Measurements from ENCODE around the gene PREP. TPM values are rescaled to one million over a fixed set of nuclear protein-coding genes. Genes with fewer than 3 reads are reported as not detected.
"Not testable (repeated sequence)": the region's sequence is repeated elsewhere in the genome, so short reads cannot be mapped to it uniquely, and the experiment has no call there.

The PREP gene
- 16.8 and 28.1 TPM in 2 replicates for total RNA-seq (2014; rRNA removed; shearing (Covaris generic))

DNA sequence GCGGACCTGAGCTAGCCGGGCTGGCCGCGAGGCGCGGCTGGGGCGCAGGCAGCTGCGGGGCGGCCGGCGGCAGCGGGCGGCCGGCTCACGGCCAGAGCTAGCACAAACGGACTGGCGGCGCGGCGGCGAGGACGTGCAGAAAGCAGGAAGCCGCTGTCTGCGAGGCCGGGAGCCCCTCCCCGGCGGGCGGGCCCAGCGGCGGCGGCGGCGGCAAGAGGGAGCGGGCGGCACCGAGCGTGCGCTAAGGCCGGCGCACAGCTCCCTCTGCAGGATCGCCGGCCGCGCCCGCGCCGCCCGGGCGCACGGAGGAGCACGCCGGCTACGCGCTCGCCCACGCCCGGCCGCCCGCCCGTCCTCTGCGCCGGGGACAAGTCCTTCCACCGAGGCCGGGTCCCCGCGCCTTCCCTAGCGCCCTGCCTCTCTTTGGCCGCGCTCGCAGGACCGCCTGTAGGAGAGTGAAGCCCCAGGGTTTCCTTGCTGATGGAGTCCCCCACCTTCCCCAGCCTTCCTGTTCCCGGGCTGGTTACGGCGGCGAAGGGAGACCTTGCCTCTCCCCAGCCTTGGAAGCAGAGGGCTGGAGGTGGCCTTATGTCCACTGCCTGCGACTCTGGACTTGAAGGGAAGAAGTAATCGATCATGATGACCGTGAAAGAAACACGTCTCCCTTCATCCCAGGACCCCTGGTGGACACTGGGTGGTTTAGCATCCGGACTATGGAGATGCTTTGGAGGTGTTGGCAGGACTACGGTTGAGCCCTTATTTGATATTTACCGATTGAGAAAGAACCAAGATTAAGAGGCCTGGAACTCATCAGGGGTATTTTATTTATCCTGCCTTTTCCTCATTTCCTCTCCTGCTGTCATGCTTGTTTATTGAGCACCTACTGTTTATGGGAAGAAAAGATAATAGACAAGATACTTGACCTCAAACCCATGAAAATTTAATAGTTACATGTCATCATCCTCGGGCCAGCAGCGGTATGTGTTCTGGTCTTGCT is at the start of gene PREP:
Gene PREP (minus strand): TSS at position 144 of the 997 bp plus-strand sequence. CDS start 191 bp downstream, outside the sequence.
- DNase-seq (ENCODE audit: low read depth) = peak; percentile 86

DNA sequence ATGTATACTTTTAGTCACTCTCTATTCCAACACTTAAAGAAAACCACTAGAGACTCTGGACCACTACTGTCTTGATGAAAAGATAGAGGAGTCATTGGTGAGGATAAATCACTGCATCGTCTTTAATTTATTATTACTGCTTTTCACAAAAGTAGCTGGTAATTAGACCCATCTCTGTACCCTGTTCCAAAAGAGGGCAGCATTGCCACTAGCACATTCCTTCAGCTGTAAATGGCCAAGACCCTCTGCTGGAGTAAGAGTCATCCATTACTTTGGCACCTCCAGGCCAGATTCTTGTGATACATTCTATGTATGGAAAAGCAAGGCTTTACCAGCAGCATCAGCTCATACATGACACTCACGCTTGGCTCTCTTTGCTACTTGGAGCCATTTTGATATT is 49.5 kb upstream of the PREP start:
- DNase-seq (ENCODE audit: low read depth) = peak; percentile 17

DNA sequence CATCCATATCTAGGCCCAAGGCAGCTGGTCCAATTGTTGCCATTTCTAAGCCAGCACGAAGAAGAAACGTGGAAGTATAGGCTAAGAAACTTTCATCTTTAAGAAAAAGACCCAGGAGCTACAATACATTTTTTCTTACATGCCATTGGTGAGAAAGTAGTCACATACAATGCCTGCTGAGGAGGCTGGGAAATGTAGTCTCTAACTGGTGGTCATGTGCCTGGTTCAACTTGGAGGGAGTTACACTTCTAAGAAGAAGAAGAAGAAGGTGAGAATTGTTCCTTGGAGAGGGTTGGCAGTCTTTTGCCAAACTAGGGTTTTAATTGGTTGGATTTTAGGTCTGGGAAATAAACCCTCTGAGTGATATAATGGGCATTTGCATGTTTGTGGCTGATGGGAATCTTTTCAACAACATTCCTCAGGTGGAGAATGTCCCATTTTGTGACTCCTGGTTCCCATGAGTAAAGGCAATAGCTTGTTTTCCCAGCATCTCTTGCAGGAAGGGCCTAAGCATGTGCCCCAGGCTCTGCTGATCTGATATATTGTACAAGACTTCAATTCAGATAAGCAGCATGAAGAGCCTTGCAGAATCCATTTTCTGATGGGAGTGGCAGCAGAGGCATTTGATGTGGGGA is 47.0 kb upstream of the PREP start:
- peak; percentile 83 for DNase-seq (ENCODE audit: low read depth)

DNA sequence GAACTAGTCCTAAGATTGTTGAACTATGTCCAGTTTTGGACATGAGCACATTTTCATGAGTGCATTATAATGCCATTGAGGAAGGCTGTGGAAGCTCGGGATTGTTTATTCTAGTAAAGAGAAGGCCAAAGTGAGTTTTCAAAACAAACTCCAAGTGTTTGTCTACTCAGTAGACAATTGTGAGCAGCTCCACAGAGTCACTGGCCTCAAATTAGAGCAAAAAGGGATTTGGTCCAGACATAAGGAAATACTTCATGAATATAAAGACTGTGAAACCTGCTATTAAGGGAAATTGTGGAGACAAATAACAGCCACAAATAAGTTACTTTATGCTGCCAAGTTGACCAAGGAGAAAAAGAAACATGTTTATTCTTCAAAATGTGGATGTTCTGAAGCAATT is 42.6 kb upstream of the PREP start:
- no peak for DNase-seq (ENCODE audit: low read depth)

DNA sequence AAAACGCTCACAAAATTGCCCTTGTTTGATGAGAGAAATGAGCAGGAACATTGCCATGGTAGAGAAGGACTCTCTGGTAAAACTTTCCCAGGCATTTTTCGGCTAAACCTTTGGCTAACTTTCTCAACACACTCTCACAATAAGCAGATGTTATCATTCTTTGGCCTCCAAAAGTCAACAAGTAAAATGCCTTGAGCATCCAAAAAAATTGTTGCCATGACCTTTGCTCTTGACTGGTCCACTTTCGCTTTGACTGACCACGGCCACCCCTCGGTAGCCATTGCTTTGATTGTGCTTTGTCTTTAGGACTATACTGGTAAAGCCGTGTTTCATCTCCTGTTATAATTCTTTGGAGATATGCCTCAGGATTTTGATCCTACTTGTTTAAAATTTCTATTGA is 41.1 kb upstream of the PREP start:
- DNase-seq (ENCODE audit: low read depth) = peak; percentile 38

DNA sequence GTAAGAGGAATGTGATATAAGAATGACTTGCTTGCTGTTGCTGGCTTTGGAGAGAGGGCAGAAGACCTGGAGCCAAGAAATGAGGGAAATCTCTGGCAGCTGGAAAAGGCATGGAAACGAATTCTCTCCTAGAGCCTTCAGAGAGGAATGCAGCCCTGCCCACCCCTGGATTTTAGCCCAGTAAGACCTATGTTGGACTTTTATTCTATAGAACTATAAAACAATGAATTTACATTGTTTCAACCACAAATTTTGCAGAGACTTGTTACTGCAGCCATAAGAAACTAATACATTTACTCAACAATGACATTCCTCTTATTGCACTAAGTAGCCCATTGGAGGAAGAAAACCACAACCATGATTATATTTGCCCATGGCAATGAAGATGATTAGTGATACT is 39.5 kb upstream of the PREP start:
- DNase-seq (ENCODE audit: low read depth) = no peak

DNA sequence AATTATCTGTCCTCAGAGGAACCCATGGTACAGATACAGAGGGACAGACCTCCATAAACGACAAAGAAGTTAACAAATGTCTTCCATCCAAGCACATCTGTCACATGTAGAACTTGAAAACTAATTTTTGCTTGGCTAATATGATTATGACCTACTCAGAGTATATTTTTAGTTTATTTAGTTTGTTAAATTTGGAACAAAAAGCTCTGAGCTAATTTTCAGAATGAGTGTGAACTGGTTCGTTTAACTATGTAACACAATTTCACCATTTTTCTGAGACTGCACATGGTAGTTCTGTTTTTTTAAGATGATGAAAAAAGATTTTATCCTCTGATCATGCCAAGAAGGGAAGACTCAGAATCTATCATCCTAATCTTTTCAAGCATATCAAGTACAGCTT is 34.4 kb upstream of the PREP start:
- DNase-seq (ENCODE audit: low read depth) = no peak

DNA sequence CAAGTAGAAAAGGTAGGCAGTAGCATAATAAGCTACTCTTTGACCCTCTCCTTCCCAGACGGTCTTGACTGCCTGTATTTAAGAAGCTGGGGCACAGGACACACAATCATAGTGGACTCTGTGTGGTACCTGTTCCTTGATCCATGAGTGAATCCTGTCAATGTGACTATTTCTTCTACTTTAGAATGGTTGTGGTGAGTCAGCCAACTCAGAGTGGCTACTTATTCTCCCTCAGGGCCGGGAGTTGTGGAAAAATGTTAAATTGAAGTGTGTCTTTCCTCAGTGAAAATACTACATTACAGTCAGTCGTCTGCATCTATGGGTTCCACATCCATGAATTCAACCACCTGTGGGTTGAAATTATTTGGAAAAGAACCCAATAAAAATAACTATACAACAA is 30.8 kb upstream of the PREP start:
- DNase-seq (ENCODE audit: low read depth) = peak; percentile 74

DNA sequence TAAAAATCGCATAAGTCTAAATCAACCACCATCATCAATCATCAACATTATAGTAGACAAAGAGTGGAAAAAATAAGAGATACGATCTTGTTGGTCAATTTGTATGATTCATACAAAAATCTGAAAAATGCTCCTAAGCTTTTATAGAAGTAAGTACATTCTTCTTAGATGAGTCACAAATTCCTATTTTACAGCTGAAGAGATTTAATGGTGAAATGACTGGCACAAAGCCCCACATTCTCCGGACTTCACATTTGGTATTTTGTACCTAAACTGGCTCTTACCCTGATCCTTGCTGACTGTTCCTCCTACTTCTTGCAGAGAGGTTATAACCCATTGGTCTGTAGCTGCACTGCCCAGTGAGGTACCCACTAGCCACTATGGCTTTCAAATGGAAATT is 29.9 kb upstream of the PREP start:
- DNase-seq (ENCODE audit: low read depth) = peak; percentile 96

DNA sequence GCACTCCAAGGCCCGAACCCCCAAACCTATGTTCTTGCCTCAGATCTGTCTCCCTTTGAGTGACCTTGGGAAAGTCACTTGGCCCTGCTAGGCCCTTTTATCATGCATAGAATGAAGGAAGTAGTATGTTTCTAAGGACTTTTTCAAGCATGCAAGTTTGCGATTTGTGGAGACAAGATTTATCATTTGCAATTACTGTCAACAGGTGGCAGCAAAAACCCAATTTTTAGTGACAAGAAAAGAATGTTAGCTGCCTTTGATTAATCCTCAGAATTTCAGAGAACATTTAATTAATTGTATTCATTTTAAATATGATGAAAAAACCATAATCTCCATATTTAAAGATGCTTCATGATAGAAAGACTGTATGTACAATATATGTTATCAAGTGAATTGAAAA is 28.3 kb upstream of the PREP start:
- peak; percentile 75 for DNase-seq (ENCODE audit: low read depth)

DNA sequence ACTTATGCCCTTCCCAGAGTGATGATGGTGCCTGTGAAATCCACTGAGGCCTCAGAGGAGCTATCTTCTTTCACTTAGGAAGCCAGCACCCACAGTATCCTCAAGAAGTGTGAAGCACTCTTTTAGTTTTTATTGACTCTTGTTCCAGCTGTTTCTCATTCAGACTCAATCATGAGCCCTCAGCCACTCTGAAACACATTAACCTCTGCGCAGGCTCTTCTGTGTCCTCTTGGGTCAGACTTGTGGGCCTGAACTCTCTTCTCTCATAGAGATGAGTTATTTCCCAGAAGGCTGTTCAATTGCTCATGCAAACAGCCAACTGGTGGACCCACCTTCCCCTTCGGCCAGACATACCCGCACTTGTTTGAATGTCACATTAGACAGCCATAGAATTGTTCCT is 27.8 kb upstream of the PREP start:
- DNase-seq (ENCODE audit: low read depth) = no peak

DNA sequence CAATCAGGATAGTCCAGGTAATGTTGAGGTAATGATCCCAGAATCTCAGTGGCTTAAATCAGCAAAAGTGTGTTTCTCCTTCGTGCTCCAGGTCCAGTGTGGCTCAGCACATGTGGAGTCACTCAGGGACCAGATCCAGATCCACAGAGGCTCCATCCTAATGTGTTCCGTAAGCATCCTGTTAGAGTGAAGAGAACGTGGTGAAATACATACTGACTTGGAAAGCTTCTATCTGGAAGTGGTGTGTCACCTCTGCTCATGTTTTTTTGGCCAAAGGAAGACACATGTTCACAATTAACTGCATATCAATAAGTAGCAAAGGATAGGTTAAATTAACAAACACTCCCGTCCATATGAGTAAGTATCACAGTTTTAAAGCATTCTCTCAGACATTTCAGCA is 26.8 kb upstream of the PREP start:
- no peak for DNase-seq (ENCODE audit: low read depth)

DNA sequence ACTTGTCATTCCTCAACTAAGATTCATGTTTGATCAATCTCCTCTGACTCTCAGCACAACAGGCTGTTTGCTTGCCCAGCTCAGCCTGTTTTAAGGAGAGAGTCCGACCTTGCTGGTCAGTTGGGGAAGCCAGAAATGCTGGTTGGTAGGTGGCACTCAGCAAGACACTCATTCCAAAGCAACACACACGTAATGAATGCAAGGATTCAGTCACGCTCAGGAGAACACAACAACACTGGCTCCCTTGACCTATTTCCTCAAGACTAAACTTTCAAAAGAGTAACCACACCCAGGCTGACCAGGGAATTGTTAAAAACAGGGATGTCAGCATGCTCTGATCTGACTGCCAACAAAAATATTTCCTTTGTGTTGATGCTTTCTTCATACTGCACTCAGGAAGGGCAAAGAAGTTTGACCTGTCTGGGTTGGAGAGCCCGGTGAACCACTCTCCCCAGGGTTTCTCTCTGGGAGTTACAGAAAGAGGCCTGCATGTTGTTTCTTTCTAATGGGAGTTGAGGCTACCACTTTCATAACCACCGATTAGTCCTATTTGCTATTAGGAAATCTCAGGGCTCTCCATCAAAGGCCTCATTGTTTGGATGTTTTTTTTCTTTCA is 25.6 kb upstream of the PREP start:
- DNase-seq (ENCODE audit: low read depth) = peak; percentile 89

DNA sequence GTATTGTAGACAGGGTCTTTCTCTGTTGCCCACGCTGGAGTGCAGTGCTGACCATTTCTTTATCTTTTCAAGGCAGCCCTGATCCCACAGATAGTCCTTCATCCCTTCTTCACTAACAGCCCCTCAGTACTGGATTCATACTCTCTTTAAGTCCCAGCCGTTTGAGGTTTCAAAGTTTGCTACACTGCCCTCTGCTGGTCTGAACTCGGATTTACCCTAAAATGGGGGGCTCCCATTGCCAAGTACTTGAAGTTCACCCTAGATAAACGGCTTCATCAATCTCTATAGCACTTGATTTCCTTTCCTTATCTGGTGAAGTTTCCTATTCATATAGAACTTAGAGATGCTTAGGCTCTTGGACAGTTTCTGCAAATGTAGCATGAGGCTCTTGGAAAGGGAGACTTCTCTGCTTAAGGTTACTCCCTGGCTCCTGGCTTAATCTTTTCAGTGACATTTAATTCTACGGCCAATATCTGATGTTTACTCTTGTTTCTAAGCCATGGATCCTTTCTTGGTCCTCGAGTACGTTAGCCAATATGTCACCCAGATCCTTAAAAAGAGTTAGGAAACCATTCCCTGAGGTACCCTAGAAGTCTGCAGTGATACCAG is 21.4 kb upstream of the PREP start:
- DNase-seq (ENCODE audit: low read depth) = peak; percentile 65

DNA sequence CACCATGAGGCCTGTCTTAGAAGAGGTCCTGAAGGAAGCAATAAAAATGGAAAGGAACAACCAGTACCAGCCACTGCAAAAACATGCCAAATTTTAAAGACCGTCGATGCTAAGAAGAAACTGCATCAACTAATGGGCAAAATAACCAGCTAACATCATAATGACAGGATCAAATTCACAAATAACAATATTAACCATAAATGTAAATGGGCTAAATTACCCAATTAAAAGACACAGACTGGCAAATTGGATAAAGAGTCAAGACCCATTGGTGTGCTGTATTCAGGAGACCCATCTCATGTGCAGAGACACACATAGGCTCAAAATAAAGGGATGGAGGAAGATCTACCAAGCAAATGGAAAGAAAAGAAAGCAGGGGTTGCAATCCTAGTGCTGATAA is 14.1 kb upstream of the PREP start:
- not testable (repeated sequence) for DNase-seq (ENCODE audit: low read depth)

DNA sequence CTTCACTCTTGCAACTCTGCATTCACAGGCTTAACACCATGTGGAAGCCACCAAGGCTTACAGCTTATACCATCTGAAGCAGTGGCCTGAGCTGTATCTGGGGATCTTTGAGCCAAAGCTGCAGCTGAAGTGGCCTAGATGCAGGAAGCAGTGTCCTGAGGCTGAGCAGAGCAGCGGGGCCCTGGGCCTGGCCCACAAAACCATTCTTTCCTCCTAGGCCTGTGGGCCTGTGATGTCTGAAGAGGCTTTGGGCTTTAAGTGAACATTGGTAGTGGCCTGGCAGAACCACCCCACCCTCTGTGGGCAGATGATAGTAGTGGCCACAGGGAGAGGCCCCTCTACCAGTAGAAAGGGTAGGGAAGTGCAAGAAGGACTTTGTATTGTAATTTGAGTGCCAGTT is 6.9 kb upstream of the PREP start:
- DNase-seq (ENCODE audit: low read depth) = no peak

DNA sequence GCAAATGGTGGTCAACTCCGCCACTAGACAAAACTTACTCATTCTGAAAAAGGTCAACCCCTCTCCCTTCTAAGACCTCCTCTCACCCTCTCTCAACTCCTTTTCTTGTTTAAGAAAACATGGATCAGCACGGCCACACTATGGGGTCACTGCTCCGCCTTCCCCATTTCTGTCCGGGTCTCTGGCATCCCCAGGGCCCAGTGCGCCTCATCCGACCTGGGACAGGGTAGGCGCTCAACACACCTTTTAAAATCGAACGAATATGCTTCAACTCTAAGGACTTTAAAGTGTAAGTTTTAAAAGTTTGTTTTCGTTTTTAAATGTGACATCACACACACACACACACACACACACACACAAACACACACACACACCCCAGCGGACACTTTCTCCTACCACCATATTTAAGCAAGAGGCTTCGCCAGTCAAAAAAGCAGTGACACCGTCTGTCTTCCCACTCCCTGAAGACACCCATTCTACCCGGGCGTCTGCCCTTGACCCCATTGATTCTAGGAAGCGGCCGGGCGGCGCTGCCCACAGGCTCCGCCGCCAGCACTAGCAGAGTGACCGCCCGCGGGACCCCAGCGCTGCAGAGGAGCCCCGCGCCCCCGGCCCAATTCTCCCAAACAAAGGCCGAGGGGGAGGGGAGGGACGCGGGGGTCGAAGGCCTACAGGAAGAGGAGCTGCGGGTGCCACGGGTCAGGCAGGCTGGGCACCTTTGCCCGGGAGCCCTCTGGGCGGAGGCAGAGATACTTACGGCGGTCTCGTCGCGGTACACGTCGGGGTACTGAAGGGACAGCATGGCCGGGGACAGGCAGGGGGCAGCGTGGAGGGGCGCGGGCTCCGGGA is 568 bp downstream of the PREP start:
- peak; percentile 50 for DNase-seq (ENCODE audit: low read depth)

DNA sequence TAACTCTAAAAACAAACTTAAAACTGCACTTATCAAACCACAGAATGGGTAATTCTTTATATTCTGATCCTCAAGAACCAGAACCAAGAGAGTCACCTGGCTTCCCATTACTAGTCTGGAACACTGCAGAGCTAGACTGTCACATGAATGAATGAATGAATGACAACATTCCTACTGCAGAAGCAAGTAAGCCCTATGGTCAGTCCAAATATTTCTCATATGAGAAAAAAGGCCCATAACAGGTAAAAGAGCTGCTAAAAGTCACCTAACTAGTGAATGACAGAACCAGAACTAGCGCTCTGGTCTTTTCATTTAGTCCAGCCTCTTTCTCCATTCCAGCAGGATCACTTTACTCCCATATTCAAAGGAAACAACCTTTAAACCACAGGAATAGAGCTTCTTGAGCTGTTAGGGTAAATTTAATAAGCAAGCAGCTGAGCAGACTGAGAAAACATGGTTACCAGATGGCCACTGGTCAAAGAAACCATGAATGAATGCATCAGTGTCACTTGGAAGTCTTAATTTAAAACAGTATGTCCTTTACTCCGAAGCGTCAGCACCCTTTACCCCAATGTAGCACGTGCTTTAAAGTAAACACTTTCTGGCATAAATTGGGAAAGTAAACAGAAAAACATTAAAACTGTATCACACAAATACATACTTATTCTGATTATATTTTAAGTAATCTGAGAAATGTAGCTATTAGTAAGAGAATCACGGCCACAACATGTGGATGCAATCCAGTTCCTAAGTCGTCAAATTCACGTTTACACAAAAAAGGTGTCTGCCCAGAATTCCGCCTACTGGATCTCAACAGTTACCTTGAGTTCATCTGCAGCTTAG is 1.4 kb downstream of the PREP start:
- DNase-seq (ENCODE audit: low read depth) = no peak

DNA sequence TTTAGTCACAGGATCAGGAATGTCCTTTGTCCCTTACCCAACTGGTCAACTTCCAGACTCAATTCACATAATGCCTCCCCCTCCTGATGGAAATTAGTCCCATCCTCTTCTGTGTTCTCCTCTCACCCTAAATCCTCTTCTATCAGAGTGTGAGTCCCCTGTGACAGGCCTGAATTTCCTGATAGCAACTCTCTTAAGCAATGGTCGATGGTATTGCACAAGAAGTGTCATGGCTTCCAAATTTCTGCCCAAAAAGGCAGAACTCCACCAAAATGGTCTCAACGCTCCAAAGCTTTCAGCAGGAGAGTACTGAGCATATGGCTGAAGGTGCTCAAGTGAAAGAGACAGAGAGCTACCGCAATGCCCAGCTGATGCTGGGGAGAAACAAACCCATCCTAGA is 2.4 kb downstream of the PREP start:
- no peak for DNase-seq (ENCODE audit: low read depth)

DNA sequence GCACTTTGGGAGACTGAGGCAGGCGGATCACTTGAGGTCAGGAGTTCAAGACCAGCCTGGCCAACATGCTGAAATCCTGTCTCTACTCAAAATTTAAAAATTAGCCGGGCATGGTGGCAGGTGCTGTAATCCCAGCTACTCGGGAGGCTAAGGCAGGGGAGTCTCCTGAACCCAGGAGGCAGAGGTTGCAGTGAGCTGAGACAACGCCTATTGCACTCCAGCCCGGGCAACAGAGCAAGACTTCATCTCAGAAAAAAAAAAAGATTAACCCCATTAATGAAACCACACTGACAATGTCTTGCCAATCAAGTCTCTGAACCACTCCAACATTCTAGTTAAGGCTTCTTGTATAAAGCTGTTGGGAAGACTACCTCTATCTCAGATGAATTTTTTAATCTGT is 4.0 kb downstream of the PREP start:
- DNase-seq (ENCODE audit: low read depth) = no peak

Measured in M059J (cell line).